ENCODE measurements around the gene GTF2I.
A peak's percentile ranks its signal among the peaks of the same experiment; 100 is the strongest.
"Not testable (repeated sequence)": the region's sequence is repeated elsewhere in the genome, so short reads cannot be mapped to it uniquely, and the experiment has no call there.

Gene GTF2I

DNA sequence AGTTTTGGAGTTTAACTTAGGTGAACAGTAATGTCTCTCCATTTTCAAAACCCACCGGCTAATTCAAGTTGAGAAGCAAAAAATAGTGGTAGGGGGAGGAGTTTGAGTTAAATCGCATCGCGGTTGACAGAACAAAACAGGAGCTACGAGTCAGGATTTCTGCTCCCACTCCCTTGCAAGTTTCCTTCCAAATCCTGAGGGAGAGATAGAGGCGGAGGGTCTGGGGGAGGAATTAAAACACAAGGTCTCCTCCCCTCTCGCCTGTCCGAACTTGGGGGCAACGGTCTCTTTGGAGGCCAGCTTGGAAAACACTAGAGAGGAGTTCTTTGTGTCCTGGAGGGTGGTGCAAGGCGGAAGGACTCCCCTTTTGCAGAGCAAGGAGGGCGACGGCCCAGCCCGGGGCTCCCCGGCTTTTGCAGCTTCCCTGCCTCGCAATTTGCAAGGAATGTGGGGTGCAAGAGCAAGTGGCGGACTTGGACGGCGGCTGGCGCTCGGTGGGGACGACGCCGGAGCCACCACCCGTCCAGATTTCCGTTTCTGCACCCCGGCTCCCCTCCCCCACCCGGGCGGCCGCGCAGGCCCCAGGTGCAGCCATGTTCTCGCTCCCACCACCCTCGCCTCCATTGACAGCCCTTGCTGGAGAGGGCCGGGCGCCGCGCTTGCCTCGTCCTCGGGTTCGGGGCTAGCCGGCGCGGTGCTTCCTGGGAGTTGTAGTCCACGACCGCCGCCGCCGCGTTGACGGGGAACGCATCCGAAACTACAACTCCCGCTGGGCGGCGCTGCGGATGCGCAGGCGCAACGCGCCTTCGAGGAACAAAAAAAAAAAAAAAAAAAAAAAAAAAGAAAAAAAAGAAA, 454 bp upstream of the GTF2I start:
- FAIRE-seq, result peak; percentile 39

DNA sequence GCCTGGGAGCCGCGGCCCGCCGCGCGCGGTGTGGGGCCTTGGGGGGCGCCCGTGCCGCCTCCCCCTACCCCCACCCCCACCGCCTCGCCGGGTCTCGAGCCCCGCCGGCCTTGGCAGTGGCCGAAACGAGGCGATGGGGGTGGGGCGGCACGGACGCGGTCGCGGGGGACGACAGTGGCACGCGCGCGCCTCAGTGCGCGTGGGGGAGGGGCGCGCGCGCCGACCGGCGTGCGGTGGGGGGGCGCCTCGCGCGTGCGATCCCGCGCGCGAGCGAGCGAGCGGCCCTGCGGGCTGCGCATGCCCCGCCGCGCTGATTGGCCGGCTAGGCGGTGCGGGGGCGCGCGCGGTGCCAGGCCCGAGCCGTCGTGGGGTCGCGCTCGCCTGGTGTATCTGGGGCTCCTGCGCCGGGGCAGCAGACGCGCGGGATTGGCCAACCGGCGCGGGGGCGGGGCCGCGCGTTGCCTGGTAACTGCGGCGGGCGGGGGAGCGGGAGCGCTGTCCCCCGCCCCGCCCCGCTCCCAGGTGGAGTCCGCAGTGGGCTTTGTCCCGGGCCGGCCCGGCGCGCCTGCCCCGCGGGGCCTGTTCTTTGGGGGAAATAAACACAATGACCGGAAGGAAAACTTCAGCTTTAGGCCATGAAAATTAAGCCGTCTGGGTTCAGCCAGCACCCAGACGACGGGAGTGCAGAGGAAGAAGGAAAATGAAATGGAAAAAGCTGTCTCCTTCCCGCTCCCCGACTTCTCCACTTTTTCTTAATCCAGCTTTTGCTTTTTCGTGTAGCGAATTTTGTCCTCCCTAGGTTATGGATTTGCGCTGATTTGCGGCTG, 873 bp downstream of the GTF2I start:
- no peak for FAIRE-seq

DNA sequence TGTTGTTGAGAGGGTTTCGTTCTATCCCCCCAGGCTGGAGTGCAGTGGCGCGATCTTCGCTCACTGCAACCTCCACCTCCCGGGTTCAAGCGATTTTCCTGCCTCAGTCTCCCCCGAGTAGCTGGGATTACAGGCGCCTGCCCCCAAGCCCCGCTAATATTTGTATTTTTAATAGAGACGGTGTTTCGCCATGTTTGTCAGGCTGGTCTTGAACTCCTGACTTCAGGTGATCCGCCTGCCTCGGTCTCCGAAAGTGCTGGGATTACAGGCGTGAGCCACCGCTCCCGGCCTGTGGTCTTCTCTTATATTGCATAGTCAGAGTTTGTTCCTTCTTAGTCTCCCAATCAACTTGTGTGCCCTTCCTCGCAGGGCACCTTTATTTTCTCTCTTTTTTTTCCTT, 2.7 kb downstream of the GTF2I start:
- FAIRE-seq, result not testable (repeated sequence)

GRCh38 chr7:74661836-74662794, 4.6 kb downstream of the GTF2I start:
- not testable (repeated sequence) for FAIRE-seq

- FAIRE-seq, result no peak
Observed at GRCh38 chr7:74665296-74665938, 7.9 kb downstream of the GTF2I start.

- not testable (repeated sequence) for FAIRE-seq
Observed at GRCh38 chr7:74667013-74667412, 9.5 kb downstream of the GTF2I start.

DNA sequence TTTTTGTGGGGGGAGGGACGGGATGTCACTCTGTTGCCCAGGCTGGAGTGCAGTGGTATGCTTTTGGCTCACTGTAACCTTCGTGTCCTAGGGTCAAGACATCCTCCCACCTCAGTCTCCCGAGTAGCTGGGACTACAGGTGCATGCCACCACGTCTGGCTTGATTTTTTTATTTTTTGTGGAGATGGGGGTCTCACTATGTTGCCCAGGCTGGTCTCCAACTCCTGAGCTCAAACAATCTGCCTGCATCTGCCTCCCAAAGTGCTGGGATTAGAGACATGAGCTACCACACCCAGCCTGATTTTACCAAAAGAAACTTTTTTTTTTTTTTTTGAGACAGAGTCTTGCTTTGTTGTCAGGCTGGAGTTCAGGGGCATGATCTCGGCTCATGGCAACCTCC, 10.0 kb downstream of the GTF2I start:
- not testable (repeated sequence) for FAIRE-seq

DNA sequence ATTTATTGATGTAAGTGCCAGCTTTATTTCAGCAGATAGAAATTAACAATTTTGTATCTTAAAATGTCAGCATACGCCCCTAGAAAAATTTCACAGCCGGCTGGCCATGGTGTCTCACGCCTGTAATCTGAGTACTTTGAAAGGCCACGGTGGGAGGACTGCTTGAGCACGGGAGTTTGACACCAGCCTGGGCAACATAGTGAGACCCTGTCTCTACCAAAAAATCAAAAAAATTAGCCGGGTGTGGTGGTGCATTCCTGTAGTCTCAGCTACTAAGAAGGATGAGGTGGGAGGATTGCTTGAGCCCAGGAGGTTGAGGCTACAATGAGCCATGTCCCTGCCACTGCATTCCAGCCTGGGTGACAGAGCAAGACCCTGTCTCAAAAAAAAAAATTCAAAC, 14.1 kb downstream of the GTF2I start:
- no peak for FAIRE-seq

DNA sequence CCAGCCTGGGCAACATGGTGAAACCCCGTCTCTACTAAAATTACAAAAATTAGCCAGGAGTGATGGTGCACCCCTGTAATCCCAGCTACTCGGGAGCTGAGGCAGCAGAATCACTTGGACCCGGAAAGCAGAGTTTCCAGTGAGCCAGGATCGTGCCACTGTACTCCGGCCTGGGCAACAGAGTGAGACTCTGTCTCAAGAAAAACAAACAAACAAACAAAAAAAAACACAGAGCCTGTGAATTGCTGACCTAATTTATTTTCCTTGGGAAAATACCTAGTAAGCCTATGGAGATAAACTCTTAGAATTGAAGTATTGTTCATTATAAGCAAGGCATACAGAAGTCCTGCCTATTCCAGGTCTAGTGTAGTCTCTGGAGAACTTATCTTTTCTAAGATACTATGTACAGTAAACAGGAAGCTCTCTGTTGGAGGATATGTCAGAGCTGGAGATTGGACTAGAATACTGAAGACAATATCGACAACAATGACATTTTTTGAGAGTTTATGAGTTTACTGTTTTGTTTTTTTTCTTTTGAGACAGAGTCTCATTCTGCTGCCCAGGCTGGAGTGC, 14.9 kb downstream of the GTF2I start:
- FAIRE-seq, result no peak

GRCh38 chr7:74674166-74674565, 16.6 kb downstream of the GTF2I start:
- no peak for FAIRE-seq

DNA sequence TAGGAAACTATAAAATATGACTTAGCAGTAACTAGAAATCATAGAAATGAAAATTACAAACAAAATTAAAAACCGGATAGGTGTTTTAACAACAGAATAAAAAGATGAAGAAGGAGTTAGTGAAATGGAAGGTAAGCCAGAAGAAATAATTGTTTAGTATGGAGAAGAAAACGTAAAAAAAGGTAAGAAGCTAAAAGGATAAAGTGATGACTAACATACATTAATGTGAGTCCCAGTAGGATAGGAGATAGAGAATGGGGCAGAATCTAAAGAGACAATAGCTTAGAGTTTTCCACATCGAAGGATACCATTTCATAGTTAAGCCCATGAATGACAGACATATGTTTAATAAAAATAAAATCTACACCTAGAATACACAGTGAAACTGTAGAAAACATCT, 25.3 kb downstream of the GTF2I start:
- FAIRE-seq, result no peak

DNA sequence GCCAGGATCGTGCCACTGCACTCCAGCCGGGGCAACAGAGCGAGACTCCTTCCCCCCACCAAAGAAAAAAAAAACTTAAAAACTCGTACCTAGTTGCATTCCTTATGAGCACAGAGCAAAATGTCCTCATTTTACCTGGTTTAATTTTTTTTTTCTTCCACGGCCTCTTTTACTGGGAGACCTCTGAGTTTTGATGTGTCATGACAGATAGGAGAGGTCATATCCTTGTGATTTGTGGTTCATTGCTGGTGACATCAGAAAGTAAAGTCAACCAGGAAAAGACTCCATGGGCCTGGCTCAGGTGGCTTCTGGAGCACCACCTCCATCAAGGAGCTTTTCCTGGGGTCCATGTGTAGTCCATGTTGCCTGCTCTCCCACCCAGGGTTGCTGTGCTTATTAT, 26.3 kb downstream of the GTF2I start:
- no peak for FAIRE-seq

DNA sequence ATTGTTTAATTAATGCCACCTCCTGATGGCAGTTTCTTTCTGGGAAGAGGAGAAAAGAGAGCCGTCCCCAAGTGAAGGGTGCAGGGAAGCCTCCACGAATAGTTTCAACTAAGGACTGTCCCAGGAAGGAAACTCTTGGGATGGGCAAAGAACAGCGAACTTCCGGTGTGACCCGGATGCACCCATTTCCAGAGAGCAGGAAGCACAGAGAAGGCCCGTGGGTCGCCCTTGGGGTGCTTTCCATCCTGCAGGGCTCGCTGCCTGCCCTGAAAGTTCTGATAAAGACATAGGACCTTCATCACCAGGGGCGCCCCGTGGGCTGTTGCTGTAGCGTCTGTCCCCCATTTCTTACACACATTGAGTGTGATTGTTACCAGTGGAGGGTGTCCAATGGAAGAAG, 27.0 kb downstream of the GTF2I start:
- no peak for FAIRE-seq

- FAIRE-seq, result no peak
Observed at GRCh38 chr7:74684921-74685320, 27.4 kb downstream of the GTF2I start.

DNA sequence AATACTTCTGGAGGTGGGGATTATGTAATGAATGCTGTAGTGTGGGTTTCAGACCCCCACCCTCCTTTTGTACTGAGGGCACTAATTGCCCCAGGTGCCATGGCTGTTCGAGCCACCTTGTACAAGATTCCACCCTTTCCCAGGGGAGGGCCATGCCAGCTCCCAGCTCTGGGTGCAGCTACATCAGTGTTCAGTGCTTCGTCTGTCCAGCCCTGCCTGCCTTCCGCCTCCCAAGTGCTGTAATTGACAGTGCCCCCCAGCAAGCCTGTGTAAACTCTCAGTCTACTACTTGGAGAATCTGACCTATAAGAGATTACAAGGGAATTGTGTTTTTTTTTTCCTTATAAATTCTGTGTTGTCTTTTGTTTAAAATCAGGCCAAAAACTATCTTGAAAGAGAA, 33.0 kb downstream of the GTF2I start:
- no peak for FAIRE-seq

DNA sequence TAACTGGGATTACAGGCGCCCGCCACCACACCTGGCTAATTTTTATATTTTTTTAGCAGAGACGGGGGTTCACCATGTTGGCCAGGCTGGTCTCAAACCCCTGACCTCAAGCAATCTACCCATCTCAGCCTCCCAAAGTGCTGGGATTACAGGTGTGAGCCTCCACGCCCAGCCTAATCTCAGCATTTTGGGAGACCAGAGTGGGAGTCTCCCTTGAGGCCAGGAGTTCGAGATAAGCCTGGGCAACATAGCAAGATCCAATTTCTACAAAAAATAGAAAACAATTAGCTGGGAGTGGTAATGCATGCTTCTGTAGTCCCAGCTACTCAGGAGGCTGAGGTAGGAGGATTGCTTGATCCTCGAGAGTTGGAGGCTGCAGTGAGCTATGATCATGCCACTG, 46.9 kb downstream of the GTF2I start:
- not testable (repeated sequence) for FAIRE-seq

DNA sequence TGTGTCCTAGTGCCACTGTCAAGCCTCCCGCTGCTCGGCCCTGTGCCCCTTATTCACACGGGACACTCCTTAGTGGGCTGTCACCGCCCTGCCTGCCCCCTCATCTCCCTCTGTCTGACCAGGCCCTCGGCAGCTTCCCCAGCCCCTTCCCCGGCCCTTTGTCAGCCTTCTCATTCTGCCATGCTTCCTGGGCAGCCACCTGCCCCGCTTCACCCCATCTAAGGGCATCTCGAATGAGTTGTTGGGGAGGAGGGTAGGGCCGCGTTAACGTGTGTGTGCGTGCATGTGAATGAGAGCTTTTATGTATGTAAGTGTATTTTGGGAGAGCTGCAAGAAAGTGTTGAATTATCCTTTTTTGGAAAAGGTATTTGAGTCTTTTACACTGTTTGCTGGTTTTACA, 49.7 kb downstream of the GTF2I start:
- no peak for FAIRE-seq

- no peak for FAIRE-seq
Observed at GRCh38 chr7:74708569-74709275, 51.2 kb downstream of the GTF2I start.

- FAIRE-seq, result peak; percentile 76
Observed at GRCh38 chr7:74709880-74710671, 52.6 kb downstream of the GTF2I start.

DNA sequence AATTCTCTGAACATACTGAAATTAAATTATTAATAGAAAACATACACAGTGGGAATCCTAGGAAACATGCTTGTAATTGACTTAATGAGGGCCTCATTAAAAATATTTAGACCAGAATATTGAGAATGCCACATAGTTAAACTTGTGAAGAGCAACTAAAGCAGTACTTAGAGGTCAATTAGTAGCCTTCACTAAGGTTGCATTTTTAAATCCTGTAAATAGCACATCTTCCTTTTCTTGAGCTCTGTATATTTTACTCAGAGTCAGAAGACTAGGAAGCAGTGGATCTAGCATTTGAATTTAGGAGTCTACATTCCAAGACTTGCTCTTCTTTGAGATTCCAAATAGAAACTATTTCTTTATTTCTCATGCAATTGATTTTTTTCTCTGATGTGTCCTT, 56.0 kb downstream of the GTF2I start:
- no peak for FAIRE-seq
